Ovary (tissue), 9 donors: ENCODE measurements around the gene TRAPPC2L. TPM values are rescaled to one million over a fixed set of nuclear protein-coding genes. Genes with fewer than 3 reads are reported as not detected.

Experiments used
- DNase-seq, 5 donors: peaks; one replicate each; pipeline ENCODE4 v3.0.0-alpha.2; 2019 to 2020
- H3K27ac ChIP-seq, 2 donors: fragments of 200-600 bp; one replicate each; pipeline versions ENCODE4 v1.5.1 to v1.8.0; 2019 to 2022
- H3K27me3 ChIP-seq: fragments of 200-600 bp; one replicate; pipeline ENCODE4 v1.8.0; 2022
- H3K36me3 ChIP-seq: fragments of 200-600 bp; sonication (generic); one replicate; pipeline ENCODE4 v1.5.1; 2019
- H3K4me1 ChIP-seq: one replicate; pipeline ENCODE4 v1.8.1; 2013; ENCODE audit warnings: mild to moderate bottlenecking, moderate library complexity; ENCODE audit not compliant: insufficient read depth
- H3K4me3 ChIP-seq: fragments of 200-600 bp; sonication (generic); one replicate; pipeline ENCODE4 v1.5.1; 2017
- H3K9me3 ChIP-seq, 2 donors: fragments of 200-600 bp in 1 of 2; sonication (generic) in 1 of 2; one replicate each; pipeline versions ENCODE4 v1.5.1 to v1.8.1; 2013 to 2019; ENCODE audit warnings: mild to moderate bottlenecking in 1 of 2, moderate library complexity in 1 of 2
- CTCF ChIP-seq, 3 donors: fragments of 450-650 bp in 2 of 3; fragments of 200-600 bp in 1 of 3; IDR thresholded peaks; one replicate each; pipeline versions ENCODE4 v1.5.1 to v1.8.0; 2016 to 2022; ENCODE audit warnings: antibody characterized with exemption in 3 of 3, mild to moderate bottlenecking in 1 of 3
- EP300 ChIP-seq: sonication (generic); formaldehyde crosslinking; IDR thresholded peaks from one replicate; pipeline ENCODE4 v1.6.1; 2017; ENCODE audit warnings: antibody characterized with exemption
- POLR2A ChIP-seq: fragments of 450-650 bp; IDR thresholded peaks from one replicate; pipeline ENCODE4 v1.6.1; 2017; ENCODE audit warnings: antibody characterized with exemption, mild to moderate bottlenecking, moderate library complexity
- WGBS, 3 donors: extraction: QIAGEN DNeasy Blood & Tissue Kit in 1 of 3; methylation state at CpG; one replicate each; pipeline versions ENCODE4 v1.1.5 to v1.1.7; 2013 to 2017; 5-methylcytosine and 5-hydroxymethylcytosine counted together
- intact Hi-C, 4 donors: fragments of 100-400 bp; cut with DNase I; formaldehyde crosslinking; loops; one replicate each; pipeline versions ENCODE4 v1.11.0 to v1.15.1; 2022 to 2023
- polyA plus RNA-seq, 2 donors: library from polyadenylated mRNA; stranded (reverse); fragments of 200-250 nt in 1 of 2; fragments of 350-450 nt in 1 of 2; fragmentation: Illumina TruSeq in 1 of 2; extraction: RNeasy Lipid Tissue Mini Kit (QIAGEN cat#74804) in 1 of 2; gene quantifications; one replicate each; pipeline ENCODE4 v1.2.3, GENCODE V29; 2013 to 2014
- total RNA-seq, 7 donors: library from RNA; depleted of rRNA in 2 of 7; stranded (reverse); fragments of >200 nt in 2 of 7; fragmentation: NEBNext Ultra II Directional in 3 of 7; extraction: Animal tissue kit (Norgen Biotek cat#: 25700) in 3 of 7; gene quantifications; one replicate each; pipeline versions ENCODE4 v1.1.0 to v1.2.4, GENCODE V29; 2016 to 2023
- donor health status: DM: no; HTN: no; CAD: no; lungs with moderate emphysema.
- donor health status: DM: no; HTN: no; CAD: no.
- donor health status: Bipolar disorder and iron deficiency.
- donor health status: DM: yes; HTN: yes; CAD: no.
- donor health status: DM: no; HTN: no; CAD: no.
- donor health status: DM: yes; HTN: yes; CAD: no.

TRAPPC2L gene
- total and polyA plus RNA-seq, 9 donors, result 37.2 to 101 (median 58.6) TPM

GRCh38 chr16:88896238-88897070, 39.5 kb downstream of the TRAPPC2L start:
- TF ChIP-seq POLR2A (no peak), EP300 (no peak), CTCF (IDR thresholded peaks at IDR 0.05) (no peak)
- WGBS, 3 donors, result 87 to 90% (median 87%) methylated on average over 57 of the region's 57 CpGs
- no peaks in the 10 kb centered on the region for H3K4me1 ChIP-seq

DNA sequence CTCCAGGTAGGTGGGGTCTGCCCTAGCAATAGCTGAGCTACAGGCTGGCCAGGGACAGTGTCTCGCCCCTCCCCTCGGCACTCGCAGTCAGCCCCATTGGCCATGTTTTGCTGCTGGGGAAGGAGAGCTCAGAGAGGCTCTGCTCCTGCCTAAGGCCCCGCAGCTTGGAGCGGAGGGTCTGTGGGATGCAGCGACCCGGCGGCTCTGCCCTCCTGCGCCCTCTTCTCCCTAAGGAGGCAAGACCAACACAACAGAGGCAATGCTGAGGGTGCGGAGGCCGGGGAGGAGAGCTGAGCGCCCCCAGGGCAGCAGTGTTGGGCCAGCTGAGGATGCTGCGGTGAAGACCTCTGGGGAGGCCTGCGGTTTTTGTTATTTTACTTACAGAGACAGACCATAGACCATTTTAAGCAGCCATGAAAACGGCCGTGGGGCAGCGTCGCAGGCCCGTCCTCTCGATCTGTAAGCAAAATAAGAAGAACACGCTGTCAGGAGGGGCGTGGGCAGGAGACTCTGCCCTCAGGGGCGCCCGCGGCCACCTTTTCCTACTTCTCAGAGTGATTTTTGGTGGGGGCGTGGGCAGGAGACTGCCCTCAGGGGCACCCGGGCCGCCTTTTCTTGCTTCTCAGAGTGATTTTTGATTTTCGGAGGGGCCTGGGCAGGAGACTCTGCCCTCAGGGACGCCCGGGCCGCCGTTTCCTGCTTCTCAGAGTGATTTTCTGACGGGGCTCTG, 40.9 kb downstream of the TRAPPC2L start:
- DNase-seq, result no peak
- Histone ChIP-seq H3K9me3 (no peaks in the 10 kb centered on the region), H3K4me1 (no peaks in the 10 kb centered on the region), H3K36me3 (no peaks in the 10 kb centered on the region), H3K4me3 (no peak overlapping the region), H3K27ac (no peak overlapping the region), H3K27me3 (no peaks in the 10 kb centered on the region)
- WGBS, 3 donors, result 86 to 88% (median 87%) methylated on average over 32 to 34 of the region's 34 CpGs
- intact Hi-C loops, result no loop called here
- no peak for TF ChIP-seq CTCF (IDR thresholded peaks at IDR 0.05)
- no peak for TF ChIP-seq EP300
- no peak for TF ChIP-seq POLR2A

More at GRCh38 chr16:88896238-88897070, 39.5 kb downstream of the TRAPPC2L start:
- Histone ChIP-seq H3K27me3 (no peaks in the 10 kb centered on the region), H3K4me3 (no peak overlapping the region), H3K27ac (no peak overlapping the region), H3K9me3 (no peaks in the 10 kb centered on the region), H3K36me3 (no peaks in the 10 kb centered on the region)
- DNase-seq, result no peak
- intact Hi-C loops, result no loop called here

GRCh38 chr16:88899901-88900661, 43.2 kb downstream of the TRAPPC2L start:
- Histone ChIP-seq H3K4me3 (no peak overlapping the region), H3K27ac (no peak overlapping the region), H3K4me1 (no peaks in the 10 kb centered on the region), H3K27me3 (no peaks in the 10 kb centered on the region), H3K9me3 (no peaks in the 10 kb centered on the region), H3K36me3 (no peaks in the 10 kb centered on the region)
- 79 to 83% (median 79%) methylated on average over 37 to 41 of the region's 41 CpGs for WGBS, 3 donors
- DNase-seq, result no peak
- no peak for TF ChIP-seq POLR2A
- no peak for TF ChIP-seq EP300
- TF ChIP-seq CTCF (IDR thresholded peaks at IDR 0.05), result no peak
- intact Hi-C loops, result no loop called here

GRCh38 chr16:88900662-88901052, 43.7 kb downstream of the TRAPPC2L start:
- H3K9me3 ChIP-seq, result no peaks in the 10 kb centered on the region
- H3K4me1 ChIP-seq, result no peaks in the 10 kb centered on the region
- 81 to 92% (median 87%) methylated on average over 11 to 12 of the region's 12 CpGs for WGBS, 3 donors
- H3K27me3 ChIP-seq, result no peaks in the 10 kb centered on the region
- no peaks in the 10 kb centered on the region for H3K36me3 ChIP-seq
- no peak for DNase-seq
- intact Hi-C loops, result no loop called here
- TF ChIP-seq POLR2A, result no peak
- TF ChIP-seq EP300, result no peak
- no peak for TF ChIP-seq CTCF (IDR thresholded peaks at IDR 0.05)
- no peak overlapping the region for H3K27ac ChIP-seq
- H3K4me3 ChIP-seq, result no peak overlapping the region
